Gastroesophageal sphincter (tissue), 4 donors: ENCODE measurements around the gene SPA17. TPM values are rescaled to one million over a fixed set of nuclear protein-coding genes. Genes with fewer than 3 reads are reported as not detected.
A peak's percentile ranks its signal among the peaks of the same experiment; 100 is the strongest.

Experiments
- ATAC-seq: fragments of 150-250 bp; one replicate; pipeline ENCODE4 v1.9.1; 2016; ENCODE audit warnings: mild to moderate bottlenecking, moderate library complexity
- H3K27ac ChIP-seq, 4 donors: fragments of 200-600 bp; sonication (generic) in 3 of 4; 1 replicate in 3 of 4; 2 replicates in 1 of 4; pipeline ENCODE4 v1.5.1; 2016 to 2019
- H3K27me3 ChIP-seq: fragments of 200-600 bp; sonication (generic); one replicate; pipeline ENCODE4 v1.5.1; 2019
- H3K36me3 ChIP-seq, 2 donors: fragments of 200-600 bp; sonication (generic); one replicate each; pipeline ENCODE4 v1.5.1; 2019; ENCODE audit warnings: control low read depth in 1 of 2
- H3K4me1 ChIP-seq, 3 donors: fragments of 200-600 bp; sonication (generic); 1 replicate in 2 of 3; 2 replicates in 1 of 3; pipeline ENCODE4 v1.5.1; 2016 to 2019; ENCODE audit warnings: control low read depth in 2 of 3
- H3K4me3 ChIP-seq, 2 donors: fragments of 200-600 bp; sonication (generic); one replicate each; pipeline ENCODE4 v1.5.1; 2019; ENCODE audit warnings: mild to moderate bottlenecking in 1 of 2, moderate library complexity in 1 of 2
- H3K9me3 ChIP-seq, 3 donors: fragments of 200-600 bp; sonication (generic); one replicate each; pipeline ENCODE4 v1.5.1; 2017 to 2019; ENCODE audit warnings: control low read depth in 2 of 3
- CTCF ChIP-seq, 4 experiments: fragments of 200-600 bp in 2 of 4; fragments of 450-650 bp in 2 of 4; sonication (generic) in 1 of 4; IDR thresholded peaks; one replicate each; pipeline ENCODE4 v1.5.1; 2017 to 2019; ENCODE audit warnings: antibody characterized with exemption in 4 of 4, mild to moderate bottlenecking in 2 of 4, moderate library complexity in 2 of 4
- EP300 ChIP-seq: sonication (generic); formaldehyde crosslinking; IDR thresholded peaks from one replicate; pipeline ENCODE4 v1.6.1; 2017; ENCODE audit warnings: antibody characterized with exemption, mild to moderate bottlenecking
- POLR2A ChIP-seq, 2 donors: fragments of 450-650 bp; IDR thresholded peaks; one replicate each; pipeline ENCODE4 v1.6.1; 2017; ENCODE audit warnings: antibody characterized with exemption in 2 of 2, mild to moderate bottlenecking in 2 of 2, moderate library complexity in 1 of 2
- POLR2AphosphoS5 ChIP-seq: sonication (generic); formaldehyde crosslinking; IDR thresholded peaks from one replicate; pipeline ENCODE4 v1.6.1; 2017; ENCODE audit warnings: antibody characterized with exemption
- WGBS, 2 donors: methylation state at CpG; one replicate each; pipeline ENCODE4 v1.1.5; 2018; ENCODE audit warnings: low coverage in 1 of 2; 5-methylcytosine and 5-hydroxymethylcytosine counted together
- total RNA-seq, 4 donors: library from RNA; depleted of rRNA; stranded (reverse); fragments of >200 nt; gene quantifications; one replicate each; pipeline ENCODE4 v1.1.0, GENCODE V29; 2016

The SPA17 gene
- total RNA-seq, 4 donors from 2014 or later: 4.6 to 15.3 (median 7.4) TPM

GRCh38 chr11:124661553-124661952 is 12.2 kb upstream of the SPA17 start:
- Histone ChIP-seq H3K4me1 (no peaks in the 10 kb centered on the region), H3K27ac (no peak overlapping the region), H3K27me3 (no peaks in the 10 kb centered on the region), H3K4me3 (no peak overlapping the region), H3K9me3 (no peaks in the 10 kb centered on the region), H3K36me3 (peaks cover 0 to 72% of the 10 kb centered on the region in 2 donors)
- TF ChIP-seq EP300: no peak
- no peak for TF ChIP-seq CTCF (IDR thresholded peaks at IDR 0.05)
- no peak for TF ChIP-seq POLR2AphosphoS5
- no peak for TF ChIP-seq POLR2A (IDR thresholded peaks at IDR 0.05)
- no peak for ATAC-seq

GRCh38 chr11:124662106-124662505 is 11.6 kb upstream of the SPA17 start:
- TF ChIP-seq CTCF (IDR thresholded peaks at IDR 0.05) (no peak), EP300 (no peak), POLR2A (IDR thresholded peaks at IDR 0.05) (no peak), POLR2AphosphoS5 (no peak)

GRCh38 chr11:124663861-124664260 is 9.8 kb upstream of the SPA17 start:
- Histone ChIP-seq H3K27me3 (no peaks in the 10 kb centered on the region), H3K27ac (no peak overlapping the region), H3K36me3 (peaks cover 0 to 63% of the 10 kb centered on the region in 2 donors), H3K4me3 (no peak overlapping the region), H3K4me1 (no peaks in the 10 kb centered on the region), H3K9me3 (no peaks in the 10 kb centered on the region)
- 73% methylated on average over 2 of the region's 2 CpGs for WGBS, 2 donors
- TF ChIP-seq POLR2AphosphoS5: no peak
- TF ChIP-seq POLR2A (IDR thresholded peaks at IDR 0.05): no peak
- ATAC-seq: no peak

More at GRCh38 chr11:124662106-124662505, 11.6 kb upstream of the SPA17 start:
- 90% methylated on average over 4 of the region's 4 CpGs for WGBS, 2 donors
- Histone ChIP-seq H3K27me3 (no peaks in the 10 kb centered on the region), H3K36me3 (peaks cover 0 to 71% of the 10 kb centered on the region in 2 donors), H3K4me1 (no peaks in the 10 kb centered on the region), H3K9me3 (no peaks in the 10 kb centered on the region), H3K4me3 (no peak overlapping the region), H3K27ac (no peak overlapping the region)
- ATAC-seq: no peak

- no peaks in the 10 kb centered on the region for H3K27me3 ChIP-seq
- WGBS, 2 donors: 92 to 98% methylated on average over 3 of the region's 3 CpGs
- ATAC-seq: no peak
Measured at GRCh38 chr11:124667601-124668000, 6.1 kb upstream of the SPA17 start.

GRCh38 chr11:124669193-124669592 is 4.5 kb upstream of the SPA17 start:
- no peaks in the 10 kb centered on the region for H3K9me3 ChIP-seq
- H3K27ac ChIP-seq: no peak overlapping the region
- WGBS, 2 donors: 17 to 23% methylated on average over 6 to 8 of the region's 8 CpGs
- no peaks in the 10 kb centered on the region for H3K27me3 ChIP-seq
- no peak overlapping the region for H3K4me3 ChIP-seq
- H3K36me3 ChIP-seq: peaks cover 0 to 36% of the 10 kb centered on the region in 2 donors
- TF ChIP-seq EP300: no peak
- peak; percentile 68 to 82 (median 76) for TF ChIP-seq CTCF (IDR thresholded peaks at IDR 0.05)
- no peak for ATAC-seq
- peaks cover 0 to 15% (median 6%) of the 10 kb centered on the region in 3 donors for H3K4me1 ChIP-seq

More at GRCh38 chr11:124667601-124668000, 6.1 kb upstream of the SPA17 start:
- H3K4me1 ChIP-seq: peaks cover 0 to 5% (median 2%) of the 10 kb centered on the region in 3 donors
- TF ChIP-seq EP300: no peak
- no peak for TF ChIP-seq CTCF (IDR thresholded peaks at IDR 0.05)
- no peak for TF ChIP-seq POLR2A (IDR thresholded peaks at IDR 0.05)
- no peak for TF ChIP-seq POLR2AphosphoS5
- no peak overlapping the region for H3K27ac ChIP-seq
- no peak overlapping the region for H3K4me3 ChIP-seq
- H3K9me3 ChIP-seq: no peaks in the 10 kb centered on the region
- peaks cover 0 to 49% of the 10 kb centered on the region in 2 donors for H3K36me3 ChIP-seq
